ENCODE data around the gene SCFD2. TPM values are rescaled to one million over a fixed set of nuclear protein-coding genes. Genes with fewer than 3 reads are reported as not detected.
A peak's percentile ranks its signal among the peaks of the same experiment; 100 is the strongest.

SCFD2 gene
- total and polyA plus RNA-seq, 12 donors, result 2.9 to 15.0 (median 9.7) TPM

DNA sequence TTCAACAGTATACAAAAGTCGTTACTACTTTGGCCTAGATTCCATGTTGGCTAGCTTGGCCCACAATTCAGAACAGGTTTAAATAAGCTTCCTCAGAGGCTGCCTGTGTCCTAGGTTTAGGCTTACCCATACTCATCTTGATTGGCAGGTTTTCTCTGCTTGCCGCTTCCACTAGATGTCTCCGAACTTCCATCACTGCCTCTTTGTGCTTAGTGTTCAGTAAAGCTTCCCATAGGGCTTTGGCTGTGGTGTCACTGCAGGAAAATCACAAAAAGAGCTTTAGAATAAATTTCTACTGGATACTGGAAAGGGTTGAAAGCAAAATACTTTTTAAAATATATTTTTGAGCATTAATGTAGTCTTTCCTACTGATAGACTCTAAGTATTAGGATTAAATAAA lies 52.4 kb downstream of the SCFD2 start:
- Histone ChIP-seq H3K36me3 (peaks cover 0 to 6% (median 0%) of the 10 kb centered on the region in 9 donors), H3K27ac (no peak overlapping the region), H3K4me3 (no peak overlapping the region), H3K9me3 (no peaks in the 10 kb centered on the region), H3K27me3 (no peaks in the 10 kb centered on the region), H3K4me1 (no peaks in the 10 kb centered on the region)
- WGBS, 2 donors, result 88 to 89% methylated on average over 3 of the region's 3 CpGs
- DNase-seq, result no peak
- intact Hi-C loops (cut with DNase I), result no loop called here
- TF ChIP-seq CTCF (IDR thresholded peaks at IDR 0.05), result peak in 5 of 9 donors; percentile 7 to 22 (median 10)
- ATAC-seq, result no peak

GRCh38 chr4:53309321-53310040 lies 56.4 kb downstream of the SCFD2 start:
- WGBS, 2 donors, result 90 to 91% methylated on average over 4 of the region's 4 CpGs
- no peaks in the 10 kb centered on the region for H3K27me3 ChIP-seq
- DNase-seq (no peak), ATAC-seq (no peak)
- intact Hi-C loops (cut with DNase I), result no loop called here
- H3K36me3 ChIP-seq, result peaks cover 0 to 9% (median 0%) of the 10 kb centered on the region in 9 donors
- no peak for TF ChIP-seq CTCF (IDR thresholded peaks at IDR 0.05)
- no peak overlapping the region for H3K27ac ChIP-seq
- peaks cover 0 to under 1% (median 0%) of the 10 kb centered on the region in 11 donors for H3K9me3 ChIP-seq
- peaks cover 0 to 4% (median 0%) of the 10 kb centered on the region in 9 donors for H3K4me1 ChIP-seq
- H3K4me3 ChIP-seq, result no peak overlapping the region

GRCh38 chr4:53307819-53308780 lies 57.8 kb downstream of the SCFD2 start:
- Histone ChIP-seq H3K36me3 (peaks cover 0 to 8% (median 0%) of the 10 kb centered on the region in 9 donors), H3K27me3 (no peaks in the 10 kb centered on the region), H3K27ac (peak overlapping the region in 1 of 10 donors; percentile 37), H3K4me3 (no peak overlapping the region), H3K4me1 (peaks cover 0 to 4% (median 0%) of the 10 kb centered on the region in 9 donors), H3K9me3 (peaks cover 0 to 8% (median 0%) of the 10 kb centered on the region in 11 donors)
- ATAC-seq, result no peak
- intact Hi-C loops (cut with DNase I), result no loop called here
- 61 to 64% methylated on average over 4 of the region's 4 CpGs for WGBS, 2 donors
- DNase-seq, result no peak
- no peak for TF ChIP-seq CTCF (IDR thresholded peaks at IDR 0.05)

GRCh38 chr4:53307210-53307609 lies 58.7 kb downstream of the SCFD2 start:
- H3K27me3 ChIP-seq, result no peaks in the 10 kb centered on the region
- DNase-seq, result no peak
- no peak overlapping the region for H3K27ac ChIP-seq
- peaks cover 0 to 14% (median 0%) of the 10 kb centered on the region in 11 donors for H3K9me3 ChIP-seq
- no peak for TF ChIP-seq CTCF (IDR thresholded peaks at IDR 0.05)
- peaks cover 0 to 7% (median 0%) of the 10 kb centered on the region in 9 donors for H3K36me3 ChIP-seq
- H3K4me3 ChIP-seq, result no peak overlapping the region
- peaks cover 0 to 4% (median 0%) of the 10 kb centered on the region in 9 donors for H3K4me1 ChIP-seq
- ATAC-seq, result no peak
- intact Hi-C loops (cut with DNase I), result no loop called here
- 89 to 92% methylated on average over 1 of the region's 1 CpG for WGBS, 2 donors

Measured in heart right ventricle (tissue), 16 donors.